Activated naive CD4-positive, alpha-beta T cell treated with anti-CD3 and anti-CD28 coated beads for 36 hours (primary cell): ENCODE data around the gene ABCC4. TPM values are rescaled to one million over a fixed set of nuclear protein-coding genes. Genes with fewer than 3 reads are reported as not detected.
A peak's percentile ranks its signal among the peaks of the same experiment; 100 is the strongest.

Experiments
- CTCF ChIA-PET: fragments of 350-600 bp; sonication (Branson Sonifier 250); formaldehyde crosslinking; loops from one replicate; lab custom pipeline; 2021; ENCODE audit warnings: antibody characterized with exemption; lab: Charles Lee
- DNase-seq: peaks from one replicate; pipeline ENCODE4 v3.0.0-alpha.2; 2020
- H3K27ac Mint-ChIP-seq: one replicate; pipeline ENCODE4 v1.8.0; 2021; ENCODE audit warnings: mild to moderate bottlenecking, mixed read lengths
- H3K27me3 Mint-ChIP-seq: one replicate; pipeline ENCODE4 v1.8.0; 2021; ENCODE audit warnings: low read depth, mixed read lengths
- H3K36me3 Mint-ChIP-seq: one replicate; pipeline ENCODE4 v1.8.0; 2021; ENCODE audit warnings: low read depth, mixed read lengths
- H3K4me1 Mint-ChIP-seq: one replicate; pipeline ENCODE4 v1.8.0; 2021; ENCODE audit warnings: low read depth, mixed read lengths
- H3K4me3 Mint-ChIP-seq: one replicate; pipeline ENCODE4 v1.8.0; 2021; ENCODE audit warnings: mild to moderate bottlenecking, moderate library complexity, mixed read lengths
- H3K9me3 Mint-ChIP-seq: one replicate; pipeline ENCODE4 v1.8.0; 2021; ENCODE audit warnings: mixed read lengths
- intact Hi-C: fragments of 100-400 bp; cut with micrococcal nuclease; formaldehyde crosslinking; loops from one replicate; pipeline ENCODE4 v1.15.1; 2023
- total RNA-seq, 2 experiments: library from RNA; stranded (reverse); gene quantifications; one replicate each; pipeline ENCODE4 v1.2.3, GENCODE V29; 2021

ABCC4 gene
- total RNA-seq, result 1 to 10 TPM; 8.0 to 8.1 TPM

DNA sequence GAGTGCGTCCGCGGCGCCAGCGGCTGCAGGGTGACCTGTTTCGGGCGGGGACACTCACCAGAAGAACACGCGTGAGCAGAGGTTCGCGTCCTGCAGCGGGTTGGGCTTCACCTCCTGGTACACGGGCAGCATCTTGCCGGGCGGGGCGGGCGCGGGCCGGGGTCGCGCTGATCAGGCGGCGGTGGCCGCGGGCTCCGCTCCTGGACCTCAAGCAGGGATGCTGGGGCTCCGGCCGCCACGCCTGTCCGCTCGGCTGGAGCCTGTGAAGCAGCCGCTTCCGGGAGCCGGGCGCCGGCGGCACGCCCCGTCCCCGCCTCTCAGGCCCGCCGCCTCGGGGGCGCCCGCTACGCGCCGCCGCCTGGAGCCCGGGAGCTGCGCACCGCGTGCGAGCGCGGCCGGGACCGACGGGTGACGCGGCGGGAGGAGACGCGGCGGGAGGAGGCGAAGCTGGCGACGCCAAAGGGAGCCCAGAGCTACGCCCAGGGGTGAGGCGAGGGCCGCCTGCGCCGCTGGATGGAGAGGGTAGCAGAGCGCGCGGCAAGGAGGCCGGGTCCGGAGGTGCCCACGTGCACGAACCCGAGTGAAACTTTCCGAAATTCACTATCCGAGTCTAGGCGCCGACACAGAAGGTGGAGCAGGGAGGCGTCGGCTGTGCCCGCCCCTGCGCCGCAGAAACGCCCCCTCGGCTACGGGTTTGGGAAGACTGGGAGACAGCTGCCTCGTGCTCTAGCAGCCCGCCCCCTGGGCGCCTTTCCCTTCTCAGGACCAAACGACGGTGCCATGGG lies at the start of gene ABCC4:
ABCC4 (minus strand) TSS at position 269 of the 785 bp plus-strand sequence; CDS start at position 132, 137 bp downstream.
- CTCF ChIA-PET, result interaction anchor here (0.8 to 3.2 kb wide), 7 partner anchors 13 to 123 kb away, joined by 3 to 15 read pairs (median 4); no protein-coding TSS in a partner anchor
- H3K36me3 Mint-ChIP-seq, result no peaks in the 10 kb centered on the region

DNA sequence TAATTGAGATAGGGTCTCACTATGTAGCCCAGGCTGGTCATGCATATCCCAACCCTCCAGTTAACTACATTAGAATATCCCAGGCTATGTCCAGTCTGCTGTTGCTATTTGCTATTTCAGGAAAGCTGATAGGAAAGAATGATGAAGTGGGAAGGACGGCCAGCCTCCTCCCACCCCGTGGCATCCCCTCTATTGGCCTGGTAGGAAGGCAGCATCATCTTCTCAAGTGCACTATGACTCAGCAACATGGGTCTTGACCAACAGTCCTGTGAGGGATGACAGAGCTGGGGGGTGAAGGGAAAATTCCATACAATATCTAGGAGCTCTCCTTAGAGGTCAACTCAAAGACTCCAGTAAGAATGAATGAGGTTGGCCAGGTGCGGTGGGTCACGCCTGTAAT lies 48.0 kb upstream of the ABCC4 start:
- intact Hi-C loops, result no loop called here
- Mint-ChIP-seq H3K27me3 (peaks cover 3% of the 10 kb centered on the region), H3K4me3 (no peak overlapping the region), H3K36me3 (no peaks in the 10 kb centered on the region), H3K27ac (no peak overlapping the region), H3K4me1 (no peaks in the 10 kb centered on the region), H3K9me3 (no peaks in the 10 kb centered on the region)
- DNase-seq, result no peak
- CTCF ChIA-PET, result interaction anchor here (0.6 kb wide), 1 partner anchor 30 kb away, joined by 3 read pairs; no protein-coding TSS in a partner anchor

More for the DNA sequence above, at the start of gene ABCC4:
- peaks cover 7% of the 10 kb centered on the region for H3K27me3 Mint-ChIP-seq
- peak within 1 kb of the TSS; percentile 80 for H3K4me3 Mint-ChIP-seq
- no peaks in the 10 kb centered on the region for H3K9me3 Mint-ChIP-seq
- DNase-seq, result peak; percentile 53
- H3K4me1 Mint-ChIP-seq, result peaks cover 39% of the 10 kb centered on the region
- peak within 1 kb of the TSS; percentile 51 for H3K27ac Mint-ChIP-seq
- intact Hi-C loops, result loop anchor here (1.0 to 5.0 kb wide), 6 partner anchors 21 to 879 kb away; partner anchors contain the start of gene DNAJC3

GRCh38 chr13:95343944-95344343 lies 42.7 kb upstream of the ABCC4 start:
- Mint-ChIP-seq H3K4me3 (no peak overlapping the region), H3K4me1 (no peaks in the 10 kb centered on the region), H3K9me3 (no peaks in the 10 kb centered on the region), H3K27ac (no peak overlapping the region), H3K27me3 (peaks cover 3% of the 10 kb centered on the region), H3K36me3 (no peaks in the 10 kb centered on the region)
- CTCF ChIA-PET, result interaction anchor here (1.6 kb wide), 1 partner anchor 155 kb away, joined by 5 read pairs; no protein-coding TSS in a partner anchor
- no peak for DNase-seq
- intact Hi-C loops, result no loop called here

DNA sequence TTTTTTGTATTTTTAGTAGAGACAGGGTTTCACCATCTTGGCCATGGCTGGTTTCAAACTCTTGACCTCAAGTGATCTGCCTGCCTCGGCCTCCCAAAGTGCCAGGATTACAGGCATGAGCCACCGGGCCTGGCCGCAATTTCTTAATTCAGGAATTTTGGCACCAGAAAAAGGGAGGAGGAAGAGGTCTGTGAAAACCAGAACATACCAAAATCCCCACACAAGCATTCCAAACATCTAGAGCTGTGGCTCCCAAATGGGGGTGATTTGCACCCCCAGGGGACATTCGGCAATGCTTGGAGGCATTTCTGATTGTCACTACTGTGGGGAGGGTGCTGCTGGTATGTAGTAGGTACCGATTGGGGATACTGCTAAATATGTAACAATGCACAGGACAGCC lies 40.2 kb upstream of the ABCC4 start:
- no peaks in the 10 kb centered on the region for H3K27me3 Mint-ChIP-seq
- no peaks in the 10 kb centered on the region for H3K9me3 Mint-ChIP-seq
- H3K36me3 Mint-ChIP-seq, result no peaks in the 10 kb centered on the region
- H3K4me1 Mint-ChIP-seq, result no peaks in the 10 kb centered on the region
- H3K27ac Mint-ChIP-seq, result no peak overlapping the region
- DNase-seq, result no peak
- CTCF ChIA-PET, result interaction anchor here (0.6 to 1.3 kb wide), 3 partner anchors 149 to 1053 kb away, joined by 3 to 5 read pairs (median 4); no protein-coding TSS in a partner anchor
- intact Hi-C loops, result no loop called here
- H3K4me3 Mint-ChIP-seq, result no peak overlapping the region

DNA sequence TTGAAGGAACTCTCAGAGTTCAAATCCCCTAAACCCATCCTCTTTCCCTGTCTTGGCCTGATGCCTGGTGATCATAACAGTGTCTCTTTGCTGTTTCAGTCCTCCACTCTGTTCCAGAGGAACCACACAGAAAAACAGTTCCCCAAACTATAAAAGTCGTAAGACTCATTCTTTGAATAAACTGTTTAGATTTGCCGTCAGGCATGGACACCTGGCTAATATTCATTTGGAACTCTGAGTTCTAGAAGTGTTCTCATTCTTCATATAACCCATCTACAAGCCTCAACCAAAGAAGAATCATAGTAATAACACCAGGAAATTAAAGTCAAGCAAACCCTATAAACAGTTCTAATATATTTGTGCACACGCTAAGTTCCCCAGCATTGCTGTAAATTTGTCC lies 37.7 kb upstream of the ABCC4 start:
- CTCF ChIA-PET, result no interaction called here
- DNase-seq, result no peak
- Mint-ChIP-seq H3K4me3 (no peak overlapping the region), H3K36me3 (no peaks in the 10 kb centered on the region), H3K27ac (no peak overlapping the region), H3K4me1 (no peaks in the 10 kb centered on the region), H3K9me3 (no peaks in the 10 kb centered on the region), H3K27me3 (no peaks in the 10 kb centered on the region)
- intact Hi-C loops, result no loop called here

DNA sequence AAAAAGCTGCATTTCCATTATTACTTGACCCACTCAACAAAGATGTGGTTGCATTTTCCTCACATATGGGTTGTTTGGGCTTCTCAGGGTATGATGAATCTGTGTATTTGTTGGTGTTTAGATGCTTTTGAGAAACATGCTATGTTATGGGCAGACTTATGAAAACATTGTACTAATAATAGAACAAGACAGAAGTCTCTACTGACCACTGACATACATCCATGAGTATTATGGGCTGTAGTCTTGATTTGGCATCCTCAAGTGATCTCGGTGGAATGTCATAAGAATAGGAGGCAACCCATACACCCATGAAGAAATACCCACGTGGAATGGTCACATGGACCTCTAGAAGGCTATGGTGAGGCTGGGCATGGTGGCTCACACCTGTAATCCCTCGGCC lies 36.3 kb upstream of the ABCC4 start:
- Mint-ChIP-seq H3K27me3 (no peaks in the 10 kb centered on the region), H3K4me1 (no peaks in the 10 kb centered on the region), H3K27ac (no peak overlapping the region), H3K36me3 (no peaks in the 10 kb centered on the region), H3K9me3 (no peaks in the 10 kb centered on the region), H3K4me3 (no peak overlapping the region)
- intact Hi-C loops, result no loop called here
- CTCF ChIA-PET, result no interaction called here
- no peak for DNase-seq

DNA sequence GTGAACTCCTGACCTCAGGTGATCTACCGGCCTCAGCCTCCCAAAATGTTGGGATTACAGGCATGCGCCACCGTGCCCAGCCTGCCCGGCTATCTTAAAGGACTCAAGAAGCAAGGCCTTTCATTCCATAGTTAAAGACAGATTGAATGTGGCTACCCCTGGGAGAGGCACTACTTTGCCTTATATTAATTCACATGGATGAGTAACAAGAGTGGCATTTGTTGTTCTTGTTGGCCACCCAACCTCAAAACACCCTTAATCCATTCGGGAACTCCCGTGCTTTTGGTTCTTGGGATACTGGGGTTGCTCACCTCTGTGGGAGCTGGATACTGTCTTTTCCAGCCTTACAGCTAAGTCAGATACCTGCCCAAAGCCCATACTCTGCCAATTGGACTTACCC lies 34.4 kb upstream of the ABCC4 start:
- no peaks in the 10 kb centered on the region for H3K4me1 Mint-ChIP-seq
- intact Hi-C loops, result no loop called here
- DNase-seq, result no peak
- H3K4me3 Mint-ChIP-seq, result no peak overlapping the region
- H3K27ac Mint-ChIP-seq, result no peak overlapping the region
- no peaks in the 10 kb centered on the region for H3K36me3 Mint-ChIP-seq
- no peaks in the 10 kb centered on the region for H3K9me3 Mint-ChIP-seq
- CTCF ChIA-PET, result no interaction called here
- H3K27me3 Mint-ChIP-seq, result no peaks in the 10 kb centered on the region

DNA sequence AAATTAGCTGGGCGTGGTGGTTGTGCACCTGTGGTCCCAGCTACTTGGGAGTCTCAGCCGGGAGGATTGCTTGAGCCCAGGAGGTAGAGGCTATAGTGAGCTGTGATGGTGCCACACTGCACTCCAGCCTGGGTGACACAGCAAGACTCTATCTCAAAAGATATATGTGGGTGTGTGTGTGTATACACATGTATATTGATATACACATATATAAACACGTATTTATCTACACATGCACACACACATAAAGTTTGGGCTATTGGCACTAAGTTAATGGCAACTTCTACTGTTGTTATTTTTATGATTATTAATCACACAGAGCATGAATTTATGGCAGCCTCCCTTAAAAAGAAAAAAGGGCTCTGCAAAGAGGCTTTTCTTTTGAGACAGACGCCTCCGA lies 27.1 kb upstream of the ABCC4 start:
- Mint-ChIP-seq H3K4me3 (no peak overlapping the region), H3K27ac (no peak overlapping the region), H3K9me3 (no peaks in the 10 kb centered on the region), H3K36me3 (no peaks in the 10 kb centered on the region), H3K4me1 (no peaks in the 10 kb centered on the region), H3K27me3 (peaks cover 2% of the 10 kb centered on the region)
- CTCF ChIA-PET, result interaction anchor here (0.6 kb wide), 2 partner anchors 78 to 165 kb away, joined by 3 read pairs; no protein-coding TSS in a partner anchor
- intact Hi-C loops, result no loop called here
- DNase-seq, result no peak

DNA sequence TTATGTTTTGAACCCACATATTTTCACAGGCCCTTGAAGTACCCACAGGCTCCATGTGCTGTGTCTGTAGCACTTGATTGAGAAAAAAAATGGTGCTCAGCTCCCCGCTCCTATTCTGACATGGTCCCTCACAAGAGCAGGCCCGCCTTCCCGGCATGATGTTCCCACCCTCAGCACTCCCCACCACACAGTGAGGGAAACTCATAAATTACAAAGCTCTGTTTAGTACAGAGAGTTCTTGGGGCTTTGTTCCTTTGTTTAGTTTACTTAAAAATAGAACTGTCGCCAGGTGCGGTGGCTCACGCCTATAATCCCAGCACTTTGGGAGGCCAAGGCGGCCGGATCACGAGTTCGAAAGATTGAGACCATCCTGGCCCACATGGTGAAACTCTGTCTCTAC lies 25.9 kb upstream of the ABCC4 start:
- intact Hi-C loops, result no loop called here
- no peaks in the 10 kb centered on the region for H3K9me3 Mint-ChIP-seq
- H3K4me1 Mint-ChIP-seq, result no peaks in the 10 kb centered on the region
- no peak overlapping the region for H3K27ac Mint-ChIP-seq
- CTCF ChIA-PET, result no interaction called here
- H3K27me3 Mint-ChIP-seq, result peaks cover 2% of the 10 kb centered on the region
- no peaks in the 10 kb centered on the region for H3K36me3 Mint-ChIP-seq
- DNase-seq, result no peak
- no peak overlapping the region for H3K4me3 Mint-ChIP-seq

DNA sequence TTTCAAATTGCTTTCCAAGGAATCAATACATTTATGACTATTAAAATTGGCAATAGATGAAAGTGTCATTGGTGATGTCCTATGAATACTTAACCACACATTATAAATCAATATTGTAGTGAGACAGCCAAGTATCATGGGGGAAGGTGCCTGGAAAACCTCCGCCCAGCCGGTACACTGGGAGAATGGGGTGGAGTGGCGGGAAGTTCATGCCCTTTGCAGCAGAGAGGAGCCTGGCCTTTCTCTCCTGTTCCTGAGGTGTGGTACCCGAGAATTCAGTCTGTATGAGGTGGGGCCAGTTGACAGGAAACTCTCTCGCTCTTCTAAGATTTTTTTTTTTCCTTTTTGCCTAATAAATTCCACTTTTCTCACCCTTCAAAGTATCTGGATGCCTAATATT lies 25.4 kb upstream of the ABCC4 start:
- Mint-ChIP-seq H3K4me3 (no peak overlapping the region), H3K9me3 (no peaks in the 10 kb centered on the region), H3K27me3 (peaks cover 2% of the 10 kb centered on the region), H3K36me3 (no peaks in the 10 kb centered on the region), H3K4me1 (no peaks in the 10 kb centered on the region), H3K27ac (no peak overlapping the region)
- CTCF ChIA-PET, result no interaction called here
- no peak for DNase-seq
- intact Hi-C loops, result no loop called here

DNA sequence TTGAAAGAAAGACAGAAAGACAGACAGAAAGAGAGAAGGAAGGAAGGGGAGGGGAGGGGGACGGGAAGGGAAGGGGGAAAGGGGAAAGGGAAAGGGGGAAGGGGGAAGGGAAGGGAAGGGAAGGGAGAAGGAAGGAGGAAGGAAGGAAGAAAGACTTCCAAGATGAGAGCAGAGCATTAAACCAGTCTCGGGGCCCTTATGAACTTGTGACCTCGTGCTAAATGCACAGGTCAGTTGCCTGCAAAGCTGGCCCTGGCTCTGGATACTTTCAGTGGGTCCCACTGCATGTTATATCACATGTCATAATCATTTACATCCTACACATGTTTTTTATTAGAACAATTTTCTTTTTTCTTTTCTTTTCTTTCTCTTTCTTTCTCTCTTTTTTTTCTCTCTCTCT lies 24.2 kb upstream of the ABCC4 start:
- Mint-ChIP-seq H3K4me3 (no peak overlapping the region), H3K36me3 (no peaks in the 10 kb centered on the region), H3K27me3 (peaks cover 2% of the 10 kb centered on the region), H3K9me3 (no peaks in the 10 kb centered on the region), H3K4me1 (no peaks in the 10 kb centered on the region), H3K27ac (no peak overlapping the region)
- intact Hi-C loops, result no loop called here
- CTCF ChIA-PET, result no interaction called here
- no peak for DNase-seq

DNA sequence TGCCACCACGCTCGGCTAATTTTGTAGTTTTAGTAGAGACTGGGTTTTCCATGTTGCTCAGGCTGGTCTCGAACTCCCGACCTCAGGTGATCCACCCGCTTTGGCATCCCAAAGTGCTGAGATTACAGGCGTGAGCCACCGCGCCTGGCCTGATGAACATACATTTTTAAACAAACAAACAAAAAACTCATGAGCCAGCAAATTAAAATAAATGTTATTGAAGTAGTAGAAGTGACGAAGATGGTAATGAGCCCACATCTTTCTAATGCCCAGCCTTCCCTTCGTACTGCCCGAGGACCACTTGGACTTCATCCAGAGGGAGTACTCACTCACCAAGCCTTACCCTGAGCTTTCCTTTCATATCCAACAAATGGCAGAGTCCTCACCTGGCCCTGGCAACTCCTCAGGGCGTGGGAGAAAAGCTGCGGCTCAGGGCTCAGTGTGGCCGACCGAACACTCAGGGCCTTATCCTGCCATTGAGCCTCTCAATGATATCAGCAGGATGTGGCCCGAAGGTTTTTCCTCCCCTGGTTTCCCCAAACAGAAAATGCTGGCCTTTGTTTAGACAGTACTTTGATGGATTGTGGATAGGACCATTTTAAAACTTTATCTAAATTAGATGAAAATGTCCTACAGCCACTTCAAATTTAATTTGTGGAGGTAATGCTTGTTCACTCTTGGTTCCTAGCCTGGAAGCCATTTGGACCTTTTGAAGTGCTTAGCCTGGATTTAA lies 22.8 kb upstream of the ABCC4 start:
- H3K4me1 Mint-ChIP-seq, result no peaks in the 10 kb centered on the region
- no peak overlapping the region for H3K4me3 Mint-ChIP-seq
- no peaks in the 10 kb centered on the region for H3K9me3 Mint-ChIP-seq
- CTCF ChIA-PET, result no interaction called here
- H3K36me3 Mint-ChIP-seq, result no peaks in the 10 kb centered on the region
- H3K27me3 Mint-ChIP-seq, result peaks cover 2% of the 10 kb centered on the region
- H3K27ac Mint-ChIP-seq, result no peak overlapping the region
- intact Hi-C loops, result no loop called here
- no peak for DNase-seq
